CD4-positive, alpha-beta T cell treated with Interleukin-2 at 100 ng/mL for 4 hours (primary cell): ENCODE measurements around the gene SHC4.
"Not testable (repeated sequence)": the region's sequence is repeated elsewhere in the genome, so short reads cannot be mapped to it uniquely, and the experiment has no call there.

Source experiments
- DNase-seq: peaks from one replicate; pipeline ENCODE4 v3.0.0-alpha.2; 2020; ENCODE audit warnings: low spot score

The SHC4 gene

GRCh38 chr15:48924528-48925393 lies 39.0 kb downstream of the SHC4 start:
- no peak for DNase-seq

GRCh38 chr15:48922046-48922445 lies 41.7 kb downstream of the SHC4 start:
- DNase-seq = no peak

GRCh38 chr15:48916721-48917120 lies 47.0 kb downstream of the SHC4 start:
- no peak for DNase-seq

GRCh38 chr15:48915861-48916260 lies 47.9 kb downstream of the SHC4 start:
- DNase-seq = no peak

- DNase-seq = no peak
These were observed 49.0 kb downstream of the SHC4 start for GRCh38 chr15:48914717-48915116.

- no peak for DNase-seq
These were observed 50.6 kb downstream of the SHC4 start for GRCh38 chr15:48913141-48913540.

- DNase-seq = not testable (repeated sequence)
These were observed 53.2 kb downstream of the SHC4 start for GRCh38 chr15:48910554-48910953.

GRCh38 chr15:48909313-48909712 lies 54.4 kb downstream of the SHC4 start:
- DNase-seq = not testable (repeated sequence)

- no peak for DNase-seq
These were observed 57.9 kb downstream of the SHC4 start for GRCh38 chr15:48905847-48906246.

GRCh38 chr15:48905216-48905615 lies 58.5 kb downstream of the SHC4 start:
- no peak for DNase-seq

- DNase-seq = no peak
These were observed 59.0 kb downstream of the SHC4 start for GRCh38 chr15:48904758-48905157.

GRCh38 chr15:48899793-48900192 lies 63.9 kb downstream of the SHC4 start:
- no peak for DNase-seq

GRCh38 chr15:48898446-48898845 lies 65.3 kb downstream of the SHC4 start:
- DNase-seq = no peak

- DNase-seq = no peak
These were observed 65.7 kb downstream of the SHC4 start for GRCh38 chr15:48898032-48898431.

- DNase-seq = no peak
These were observed 66.6 kb downstream of the SHC4 start for GRCh38 chr15:48896869-48897814.

- DNase-seq = no peak
These were observed 70.4 kb downstream of the SHC4 start for GRCh38 chr15:48893311-48893710.

GRCh38 chr15:48891232-48891765 lies 72.4 kb downstream of the SHC4 start:
- no peak for DNase-seq

- no peak for DNase-seq
These were observed 73.2 kb downstream of the SHC4 start for GRCh38 chr15:48890375-48890972.

- no peak for DNase-seq
These were observed 73.8 kb downstream of the SHC4 start for GRCh38 chr15:48889925-48890324.

- no peak for DNase-seq
These were observed 74.9 kb downstream of the SHC4 start for GRCh38 chr15:48888836-48889235.

GRCh38 chr15:48888191-48888590 lies 75.5 kb downstream of the SHC4 start:
- DNase-seq = no peak

GRCh38 chr15:48887144-48887543 lies 76.6 kb downstream of the SHC4 start:
- DNase-seq = no peak
